Endothelial cell of umbilical vein (primary cell): ENCODE measurements around the gene TFG.

Source experiments
- CTCF ChIP-seq, 2 donors: IDR thresholded peaks; 1 replicate in 1 of 2; 2 replicates in 1 of 2; pipeline ENCODE4 v1.5.1; 2011; ENCODE audit warnings: low read length in 2 of 2, mild to moderate bottlenecking in 2 of 2, moderate library complexity in 2 of 2, control low read depth in 1 of 2, inconsistent platforms in 1 of 2, low read depth in 1 of 2; ENCODE audit not compliant: insufficient read depth in 1 of 2; ENCODE audit errors: extremely low read depth in 1 of 2
- EZH2 ChIP-seq: IDR thresholded peaks from 2 replicates; pipeline ENCODE4 v1.6.1; 2012; ENCODE audit warnings: borderline replicate concordance, low read depth, mild to moderate bottlenecking, moderate library complexity, low read length, inconsistent platforms; ENCODE audit not compliant: severe bottlenecking
- FOS ChIP-seq: IDR thresholded peaks from 2 replicates; pipeline ENCODE4 v1.6.1; 2011; ENCODE audit warnings: mild to moderate bottlenecking, low read length, moderate library complexity, borderline replicate concordance; ENCODE audit not compliant: insufficient read depth
- GATA2 ChIP-seq: IDR thresholded peaks from 2 replicates; pipeline ENCODE4 v1.7.0; 2011; ENCODE audit warnings: low read depth, mild to moderate bottlenecking, moderate library complexity, mixed read lengths, low read length; ENCODE audit not compliant: insufficient read length, insufficient read depth
- JUN ChIP-seq: IDR thresholded peaks from 2 replicates; pipeline ENCODE4 v1.6.1; 2011; ENCODE audit warnings: borderline replicate concordance, low read depth; ENCODE audit not compliant: insufficient read length, insufficient read depth
- MAX ChIP-seq: IDR thresholded peaks from 2 replicates; pipeline ENCODE4 v1.6.1; 2011; ENCODE audit not compliant: insufficient read depth, insufficient read length
- MYC ChIP-seq: IDR thresholded peaks from one replicate; pipeline ENCODE4 v1.6.1; 2011; ENCODE audit warnings: mild to moderate bottlenecking, low read depth, low read length
- POLR2A ChIP-seq: IDR thresholded peaks from 2 replicates; pipeline ENCODE4 v1.6.1; 2012; ENCODE audit warnings: low read depth, mild to moderate bottlenecking, control low read depth, low read length
- POLR2AphosphoS5 ChIP-seq: IDR thresholded peaks from 2 replicates; pipeline ENCODE4 v1.6.1; 2012; ENCODE audit warnings: low read depth, mild to moderate bottlenecking, control low read depth, low read length, moderate library complexity; ENCODE audit not compliant: insufficient read depth

GRCh38 chr3:100717063-100717462 lies 7.8 kb downstream of the TFG start:
- TF ChIP-seq CTCF (IDR thresholded peaks at IDR 0.05; ENCODE audit: extremely low read depth in 1 of 2, insufficient read depth in 1 of 2, low read depth in 1 of 2, low read length in 2 of 2), result no peak
- no peak for TF ChIP-seq GATA2
- no peak for TF ChIP-seq POLR2A
- TF ChIP-seq FOS, result no peak
- no peak for TF ChIP-seq POLR2AphosphoS5
- no peak for TF ChIP-seq MAX
- no peak for TF ChIP-seq EZH2
- no peak for TF ChIP-seq MYC
- TF ChIP-seq JUN, result no peak
